B cell (primary cell): Measurements from ENCODE around the gene CAMK2G. TPM values are rescaled to one million over a fixed set of nuclear protein-coding genes. Genes with fewer than 3 reads are reported as not detected.

Experiments
- ATAC-seq: fragments of 200-7000 bp; cut with Tn5 transposase; one replicate; pipeline ENCODE4 v1.10.0; 2021; ENCODE audit warnings: low read depth, mild to moderate bottlenecking, moderate number of reproducible peaks, moderate library complexity
- CTCF ChIA-PET: fragments of 350-600 bp; sonication (Branson Sonifier 250); formaldehyde crosslinking; loops from one replicate; lab custom pipeline; 2021; ENCODE audit warnings: antibody characterized with exemption, inconsistent platforms; lab: Charles Lee
- POLR2A ChIA-PET: fragments of 350-600 bp; sonication (Branson Sonifier 250); formaldehyde crosslinking; loops from one replicate; lab custom pipeline; 2021; ENCODE audit warnings: antibody characterized with exemption; lab: Charles Lee
- DNase-seq: peaks from one replicate; pipeline ENCODE4 v3.0.0; 2013
- H2AFZ ChIP-seq: 2 replicates; pipeline ENCODE4 v1.6.1; 2012; ENCODE audit warnings: mild to moderate bottlenecking, low read depth, low read length; ENCODE audit not compliant: insufficient read depth, poor library complexity, severe bottlenecking
- H3K27ac ChIP-seq, 2 donors: 1 replicate in 1 of 2; 2 replicates in 1 of 2; pipeline ENCODE4 v1.5.1; 2012 to 2013; ENCODE audit warnings: low read length in 2 of 2, mild to moderate bottlenecking in 2 of 2, moderate library complexity in 1 of 2
- H3K27me3 ChIP-seq, 4 experiments: fragments of 200-600 bp in 1 of 4; sonication (generic) in 1 of 4; replicated peaks in 1 of 4; 1 replicate in 2 of 4; 2 replicates in 2 of 4; pipeline versions ENCODE4 v1.6.1 to v1.7.0; 2013 to 2016; ENCODE audit warnings: low read length in 3 of 4, mild to moderate bottlenecking in 2 of 4, mixed read lengths in 1 of 4, moderate library complexity in 1 of 4; ENCODE audit not compliant: insufficient read depth in 4 of 4, control insufficient read depth in 3 of 4; ENCODE audit errors: control extremely low read depth in 1 of 4
- H3K36me3 ChIP-seq, 2 experiments: replicated peaks in 1 of 2; 1 replicate in 1 of 2; 2 replicates in 1 of 2; pipeline versions ENCODE4 v1.6.1 to v1.7.1; 2013; ENCODE audit warnings: low read length in 1 of 2; ENCODE audit not compliant: insufficient read depth in 2 of 2, control insufficient read depth in 1 of 2; ENCODE audit errors: control extremely low read depth in 1 of 2, extremely low read depth in 1 of 2
- H3K4me1 ChIP-seq, 2 donors: fragments of 200-600 bp in 1 of 2; sonication (generic) in 1 of 2; 1 replicate in 1 of 2; 2 replicates in 1 of 2; pipeline versions ENCODE4 v1.5.1 to v1.6.1; 2013 to 2017; ENCODE audit warnings: low read length in 2 of 2; ENCODE audit not compliant: control insufficient read depth in 2 of 2, insufficient read depth in 2 of 2
- H3K4me2 ChIP-seq: replicated peaks from 2 replicates; pipeline ENCODE3; 2012; ENCODE audit warnings: mild to moderate bottlenecking, low read depth, low read length; ENCODE audit not compliant: poor library complexity, severe bottlenecking
- H3K4me3 ChIP-seq, 5 experiments: fragments of 200-600 bp in 1 of 5; sonication (generic) in 1 of 5; 1 replicate in 3 of 5; 2 replicates in 2 of 5; pipeline versions ENCODE4 v1.5.1 to v1.7.0; 2011 to 2016; ENCODE audit warnings: low read length in 4 of 5, mild to moderate bottlenecking in 4 of 5, low read depth in 2 of 5, control low read depth in 1 of 5, moderate library complexity in 1 of 5; ENCODE audit not compliant: insufficient read depth in 1 of 5; ENCODE audit errors: control extremely low read depth in 1 of 5, extremely low read depth in 1 of 5
- H3K79me2 ChIP-seq: fragments of 200-600 bp; sonication (generic); one replicate; pipeline ENCODE4 v1.6.0; 2016; ENCODE audit warnings: low read length; ENCODE audit not compliant: control insufficient read depth, insufficient read depth
- H3K9ac ChIP-seq: fragments of 200-600 bp; sonication (generic); 2 replicates; pipeline ENCODE4 v1.6.1; 2017; ENCODE audit warnings: mild to moderate bottlenecking, low read length, moderate library complexity
- H3K9me3 ChIP-seq, 3 donors: one replicate each; pipeline versions ENCODE4 v1.6.1 to v1.7.1; 2013; ENCODE audit warnings: low read length in 2 of 3; ENCODE audit not compliant: control insufficient read depth in 2 of 3, insufficient read depth in 1 of 3; ENCODE audit errors: control extremely low read depth in 1 of 3
- H4K20me1 ChIP-seq: 2 replicates; pipeline ENCODE4 v1.6.0; 2012; ENCODE audit warnings: mild to moderate bottlenecking, low read length; ENCODE audit not compliant: insufficient read depth, control insufficient read depth, poor library complexity, severe bottlenecking
- H3K27ac Mint-ChIP-seq: one replicate; pipeline ENCODE4 v1.8.0; 2021; ENCODE audit warnings: mixed read lengths
- H3K27me3 Mint-ChIP-seq: one replicate; pipeline ENCODE4 v1.8.0; 2021; ENCODE audit warnings: mixed read lengths
- H3K4me1 Mint-ChIP-seq: one replicate; pipeline ENCODE4 v1.8.0; 2021; ENCODE audit warnings: mixed read lengths
- H3K4me3 Mint-ChIP-seq: one replicate; pipeline ENCODE4 v1.8.0; 2021; ENCODE audit warnings: mixed read lengths
- H3K9me3 Mint-ChIP-seq: one replicate; pipeline ENCODE4 v1.8.0; 2022; ENCODE audit warnings: mixed read lengths; ENCODE audit not compliant: insufficient read depth
- CTCF ChIP-seq: fragments of 200-600 bp; IDR thresholded peaks from one replicate; pipeline ENCODE4 v1.8.0; 2022; ENCODE audit warnings: antibody characterized with exemption, mild to moderate bottlenecking
- EZH2 ChIP-seq: IDR thresholded peaks from 2 replicates; pipeline ENCODE4 v1.6.1; 2012; ENCODE audit warnings: borderline replicate concordance, low read depth, mild to moderate bottlenecking, moderate library complexity, low read length; ENCODE audit not compliant: insufficient read depth, poor library complexity, severe bottlenecking
- WGBS: methylation state at CpG from one replicate; pipeline ENCODE4 v1.1.5; 2013; ENCODE audit warnings: missing lambda C conversion rate; ENCODE audit not compliant: insufficient coverage; 5-methylcytosine and 5-hydroxymethylcytosine counted together
- intact Hi-C: fragments of 100-400 bp; cut with micrococcal nuclease; formaldehyde crosslinking; loops from one replicate; pipeline ENCODE4 v1.10.0; 2022
- polyA plus RNA-seq: library from polyadenylated mRNA; depleted of rRNA; stranded (reverse); fragments of >200 nt; gene quantifications from 2 replicates; pipeline ENCODE4 v1.2.3, GENCODE V29; 2012
- total RNA-seq, 2 donors: library from RNA; stranded (reverse); fragments of 120-200 nt in 1 of 2; gene quantifications; 1 replicate in 1 of 2; 2 replicates in 1 of 2; pipeline versions ENCODE4 v1.2.3 to v1.2.4, GENCODE V29; 2013 to 2022

CAMK2G gene
- total and polyA plus RNA-seq, 2 donors (not counting 1 experiment from before 2014, with no cell fraction given), result 42.7 to 48.7 TPM

DNA sequence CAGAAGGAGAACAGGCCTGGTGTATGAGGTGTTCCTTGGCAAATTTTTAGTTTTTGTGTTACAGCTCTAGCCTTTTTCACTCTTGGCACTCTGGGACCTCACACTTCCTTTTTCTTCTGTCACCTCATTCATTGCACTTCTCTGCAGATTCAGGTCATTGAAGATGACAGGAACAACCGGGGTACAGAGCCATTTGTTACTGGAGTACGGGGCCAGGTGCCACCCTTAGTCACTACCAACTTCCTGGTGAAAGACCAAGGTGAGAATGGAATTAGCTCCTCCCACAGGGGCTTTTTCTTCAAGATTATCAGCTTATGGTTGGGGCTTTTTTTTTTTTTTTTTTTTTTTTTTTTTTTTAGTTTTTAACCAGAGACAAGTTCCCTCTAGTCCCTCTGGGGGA lies 111.0 kb downstream of the CAMK2G start:
- Histone ChIP-seq H3K27ac (peak overlapping the region in 1 of 2 donors; percentile 40), H3K9ac (no peak overlapping the region), H3K4me1 (peaks cover 0 to 9% of the 10 kb centered on the region in 2 donors), H3K27me3 (no peaks in the 10 kb centered on the region), H3K9me3 (no peaks in the 10 kb centered on the region), H4K20me1 (peaks cover 34% of the 10 kb centered on the region), H3K4me3 (no peak overlapping the region), H3K4me2 (no peak overlapping the region), H3K36me3 (peaks cover 5 to 84% of the 10 kb centered on the region in 2 experiments), H3K79me2 (peaks cover 20% of the 10 kb centered on the region), H2AFZ (no peak overlapping the region)
- DNase-seq (peak; percentile 44), ATAC-seq (no peak)
- H3K9me3 Mint-ChIP-seq, result no peaks in the 10 kb centered on the region
- H3K4me3 Mint-ChIP-seq, result no peak overlapping the region
- H3K27me3 Mint-ChIP-seq, result no peaks in the 10 kb centered on the region
- H3K27ac Mint-ChIP-seq, result peak overlapping the region; percentile 50
- CTCF ChIA-PET, result no interaction called here
- intact Hi-C loops, result no loop called here
- no peak for TF ChIP-seq CTCF
- TF ChIP-seq EZH2, result no peak
- WGBS, result 50% methylated on average over 1 of the region's 2 CpGs
- POLR2A ChIA-PET, result interaction anchor here (0.6 kb wide), 1 partner anchor 594 kb away, joined by 3 read pairs; no protein-coding TSS in a partner anchor
- peaks cover 13% of the 10 kb centered on the region for H3K4me1 Mint-ChIP-seq

- peak overlapping the region in 1 of 2 donors; percentile 40 for H3K27ac ChIP-seq
- Mint-ChIP-seq H3K9me3 (no peaks in the 10 kb centered on the region), H3K27me3 (no peaks in the 10 kb centered on the region), H3K27ac (no peak overlapping the region), H3K4me3 (no peak overlapping the region), H3K4me1 (peaks cover 11% of the 10 kb centered on the region)
- H3K4me1 ChIP-seq, result peaks cover 0 to 6% of the 10 kb centered on the region in 2 donors
- TF ChIP-seq CTCF (no peak), EZH2 (no peak)
- H3K27me3 ChIP-seq, result no peaks in the 10 kb centered on the region
- H4K20me1 ChIP-seq, result peaks cover 34% of the 10 kb centered on the region
- no peak overlapping the region for H3K4me2 ChIP-seq
- H3K9me3 ChIP-seq, result no peaks in the 10 kb centered on the region
- H3K36me3 ChIP-seq, result peaks cover 5 to 82% of the 10 kb centered on the region in 2 experiments
- DNase-seq (no peak), ATAC-seq (no peak)
- POLR2A ChIA-PET, result interaction anchor here (0.6 kb wide), 1 partner anchor 594 kb away, joined by 3 read pairs; no protein-coding TSS in a partner anchor
- CTCF ChIA-PET, result interaction anchor here (0.9 kb wide), 1 partner anchor 8 kb away, joined by 4 read pairs; no protein-coding TSS in a partner anchor
- WGBS, result 77% methylated on average over 2 of the region's 2 CpGs
- H2AFZ ChIP-seq, result no peak overlapping the region
- H3K79me2 ChIP-seq, result peaks cover 21% of the 10 kb centered on the region
- intact Hi-C loops, result no loop called here
- H3K9ac ChIP-seq, result no peak overlapping the region
- no peak overlapping the region for H3K4me3 ChIP-seq
Measured at GRCh38 chr10:73762915-73763314, 111.4 kb downstream of the CAMK2G start.
